ENCODE results near the gene CLRN1. TPM values are rescaled to one million over a fixed set of nuclear protein-coding genes. Genes with fewer than 3 reads are reported as not detected.

Gene CLRN1
- total RNA-seq, 4 donors from 2014 or later: not detected

DNA sequence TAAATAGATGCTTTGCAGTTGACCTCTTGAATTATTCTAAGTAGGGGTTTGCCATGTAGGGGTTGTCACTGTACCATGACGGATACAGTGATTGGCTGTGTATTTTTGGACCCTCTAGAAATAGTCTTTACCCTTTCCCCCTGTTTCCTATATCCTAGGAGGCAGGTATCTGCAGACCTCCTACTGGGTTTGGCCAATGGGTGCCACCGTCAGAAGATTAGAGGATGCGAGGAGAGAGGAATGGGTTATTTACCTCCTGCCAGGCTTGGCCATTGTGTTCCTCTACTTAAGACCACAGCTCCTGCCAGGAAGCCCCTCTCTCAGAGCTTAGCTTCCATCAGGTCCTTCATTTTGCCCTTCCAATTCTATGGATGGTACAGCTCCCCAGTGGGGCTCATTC, 40.2 kb upstream of the CLRN1 start:
- TF ChIP-seq POLR2A (IDR thresholded peaks at IDR 0.05): no peak
- TF ChIP-seq, protein P1, sequence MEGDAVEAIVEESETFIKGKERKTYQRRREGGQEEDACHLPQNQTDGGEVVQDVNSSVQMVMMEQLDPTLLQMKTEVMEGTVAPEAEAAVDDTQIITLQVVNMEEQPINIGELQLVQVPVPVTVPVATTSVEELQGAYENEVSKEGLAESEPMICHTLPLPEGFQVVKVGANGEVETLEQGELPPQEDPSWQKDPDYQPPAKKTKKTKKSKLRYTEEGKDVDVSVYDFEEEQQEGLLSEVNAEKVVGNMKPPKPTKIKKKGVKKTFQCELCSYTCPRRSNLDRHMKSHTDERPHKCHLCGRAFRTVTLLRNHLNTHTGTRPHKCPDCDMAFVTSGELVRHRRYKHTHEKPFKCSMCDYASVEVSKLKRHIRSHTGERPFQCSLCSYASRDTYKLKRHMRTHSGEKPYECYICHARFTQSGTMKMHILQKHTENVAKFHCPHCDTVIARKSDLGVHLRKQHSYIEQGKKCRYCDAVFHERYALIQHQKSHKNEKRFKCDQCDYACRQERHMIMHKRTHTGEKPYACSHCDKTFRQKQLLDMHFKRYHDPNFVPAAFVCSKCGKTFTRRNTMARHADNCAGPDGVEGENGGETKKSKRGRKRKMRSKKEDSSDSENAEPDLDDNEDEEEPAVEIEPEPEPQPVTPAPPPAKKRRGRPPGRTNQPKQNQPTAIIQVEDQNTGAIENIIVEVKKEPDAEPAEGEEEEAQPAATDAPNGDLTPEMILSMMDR (IDR thresholded peaks at IDR 0.05): no peak
- TF ChIP-seq EP300 (IDR thresholded peaks at IDR 0.05): no peak
- TF ChIP-seq POLR2AphosphoS5 (IDR thresholded peaks at IDR 0.05): no peak
- no peak overlapping the region for H3K4me3 ChIP-seq
- H3K27ac ChIP-seq: no peak overlapping the region
- no peak for DNase-seq (ENCODE audit: low spot score in 2 of 2)
- no peaks in the 10 kb centered on the region for H3K9me3 ChIP-seq
- WGBS: 90% methylated on average over 3 of the region's 3 CpGs
- no peaks in the 10 kb centered on the region for H3K36me3 ChIP-seq
- H3K4me1 ChIP-seq: peaks cover 3% of the 10 kb centered on the region
- peaks cover 9% of the 10 kb centered on the region for H3K27me3 ChIP-seq

DNA sequence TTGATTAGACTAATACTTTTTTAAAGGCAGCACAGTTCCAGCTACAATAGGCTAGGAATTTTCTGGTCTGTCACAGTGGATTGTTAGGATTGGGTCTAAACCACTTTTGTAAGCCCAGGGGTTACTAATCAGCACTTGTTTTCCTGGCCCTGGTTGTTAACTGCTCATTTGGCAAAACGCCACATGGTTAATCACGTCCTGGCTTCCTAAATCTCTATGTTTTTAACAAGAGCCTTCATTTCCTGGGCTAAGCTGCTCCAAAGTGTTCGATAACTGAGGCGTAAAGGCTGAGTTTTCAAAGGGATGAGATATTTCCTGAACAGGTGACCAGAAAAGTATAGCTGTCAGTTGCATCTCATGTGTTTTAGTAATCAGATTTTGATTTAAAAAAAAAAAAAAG, 38.9 kb upstream of the CLRN1 start:
- no peak for DNase-seq (ENCODE audit: low spot score in 2 of 2)
- H3K4me1 ChIP-seq: peaks cover 3% of the 10 kb centered on the region
- WGBS: 19% methylated on average over 4 of the region's 4 CpGs

DNA sequence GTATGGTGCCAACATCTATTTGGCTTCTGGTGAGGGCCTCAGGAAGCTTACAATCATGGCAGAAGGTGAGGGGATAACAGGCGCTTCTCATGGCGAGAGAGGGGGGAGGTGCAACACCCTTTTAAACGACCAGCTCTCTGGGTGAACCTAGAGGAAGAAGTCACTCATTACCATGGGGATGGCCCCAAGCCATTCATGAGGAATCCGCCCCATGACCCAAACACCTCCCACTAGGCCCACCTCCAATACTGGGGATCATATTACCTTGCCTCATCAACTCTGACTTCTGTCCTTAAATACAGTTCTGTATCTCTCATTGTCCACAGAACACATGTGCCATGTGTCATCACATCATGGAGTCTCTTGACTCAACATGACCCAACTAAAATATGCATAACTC, 37.5 kb upstream of the CLRN1 start:
- DNase-seq (ENCODE audit: low spot score in 2 of 2): no peak
- H3K27ac ChIP-seq: no peak overlapping the region
- H3K4me1 ChIP-seq: peaks cover 3% of the 10 kb centered on the region
- peaks cover 9% of the 10 kb centered on the region for H3K27me3 ChIP-seq
- H3K4me3 ChIP-seq: no peak overlapping the region
- no peaks in the 10 kb centered on the region for H3K9me3 ChIP-seq
- WGBS: 74% methylated on average over 4 of the region's 4 CpGs
- TF ChIP-seq, protein P1 (IDR thresholded peaks at IDR 0.05): no peak
- TF ChIP-seq POLR2A (IDR thresholded peaks at IDR 0.05) (no peak), POLR2AphosphoS5 (IDR thresholded peaks at IDR 0.05) (no peak), EP300 (IDR thresholded peaks at IDR 0.05) (no peak)
- H3K36me3 ChIP-seq: no peaks in the 10 kb centered on the region

More for the DNA sequence above, 38.9 kb upstream of the CLRN1 start:
- no peaks in the 10 kb centered on the region for H3K9me3 ChIP-seq
- no peak overlapping the region for H3K27ac ChIP-seq
- peaks cover 9% of the 10 kb centered on the region for H3K27me3 ChIP-seq
- H3K36me3 ChIP-seq: no peaks in the 10 kb centered on the region
- TF ChIP-seq EP300 (IDR thresholded peaks at IDR 0.05) (no peak), POLR2AphosphoS5 (IDR thresholded peaks at IDR 0.05) (no peak), POLR2A (IDR thresholded peaks at IDR 0.05) (no peak)
- TF ChIP-seq, protein P1 (IDR thresholded peaks at IDR 0.05): no peak
- H3K4me3 ChIP-seq: no peak overlapping the region

DNA sequence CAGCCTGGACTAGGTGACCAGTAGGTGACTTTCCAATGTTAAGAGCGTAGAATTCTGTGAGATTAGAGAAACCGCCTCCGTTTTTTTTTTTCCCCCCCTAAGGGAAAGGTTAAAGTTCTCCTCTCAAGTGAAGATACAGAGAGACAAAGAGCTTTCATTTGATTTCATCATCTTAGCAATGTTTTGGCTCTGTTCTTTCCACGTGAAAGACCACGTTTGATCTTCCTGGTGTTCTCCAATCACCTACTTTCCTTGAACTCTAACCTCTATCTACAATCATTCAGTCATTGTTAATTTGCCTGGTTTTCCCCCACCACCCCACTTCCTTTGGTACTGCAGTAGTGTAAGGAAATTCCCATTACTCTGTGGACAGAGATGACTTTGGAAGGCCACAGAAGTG, 36.9 kb upstream of the CLRN1 start:
- no peak for DNase-seq (ENCODE audit: low spot score in 2 of 2)
- Histone ChIP-seq H3K4me1 (peaks cover 3% of the 10 kb centered on the region), H3K27ac (no peak overlapping the region), H3K4me3 (no peak overlapping the region), H3K36me3 (no peaks in the 10 kb centered on the region), H3K9me3 (no peaks in the 10 kb centered on the region), H3K27me3 (peaks cover 9% of the 10 kb centered on the region)
- TF ChIP-seq EP300 (IDR thresholded peaks at IDR 0.05) (no peak), POLR2AphosphoS5 (IDR thresholded peaks at IDR 0.05) (no peak), POLR2A (IDR thresholded peaks at IDR 0.05) (no peak)
- TF ChIP-seq, protein P1 (IDR thresholded peaks at IDR 0.05): no peak
- WGBS: 95% methylated on average over 5 of the region's 5 CpGs

GRCh38 chr3:151008699-151009098, 36.2 kb upstream of the CLRN1 start:
- TF ChIP-seq EP300 (IDR thresholded peaks at IDR 0.05) (no peak), POLR2A (IDR thresholded peaks at IDR 0.05) (no peak), POLR2AphosphoS5 (IDR thresholded peaks at IDR 0.05) (no peak)
- TF ChIP-seq, protein P1 (IDR thresholded peaks at IDR 0.05): no peak
- no peak overlapping the region for H3K27ac ChIP-seq
- no peaks in the 10 kb centered on the region for H3K9me3 ChIP-seq
- peaks cover 9% of the 10 kb centered on the region for H3K27me3 ChIP-seq
- no peak for DNase-seq (ENCODE audit: low spot score in 2 of 2)
- WGBS: 57% methylated on average over 2 of the region's 2 CpGs
- no peaks in the 10 kb centered on the region for H3K36me3 ChIP-seq
- peaks cover 3% of the 10 kb centered on the region for H3K4me1 ChIP-seq
- H3K4me3 ChIP-seq: no peak overlapping the region
